Activated CD8-positive, alpha-beta T cell treated with anti-CD3 and anti-CD28 coated beads for 36 hours (primary cell): Measurements from ENCODE around the gene VANGL2. TPM values are rescaled to one million over a fixed set of nuclear protein-coding genes. Genes with fewer than 3 reads are reported as not detected.

Experiments used
- ATAC-seq: fragments of 200-7000 bp; cut with Tn5 transposase; one replicate; pipeline ENCODE4 v1.10.0; 2021; ENCODE audit warnings: mild to moderate bottlenecking, moderate library complexity
- CTCF ChIA-PET: fragments of 350-600 bp; sonication (Branson Sonifier 250); formaldehyde crosslinking; loops from one replicate; lab custom pipeline; 2021; ENCODE audit warnings: antibody characterized with exemption; lab: Charles Lee
- POLR2A ChIA-PET: fragments of 350-600 bp; sonication (Branson Sonifier 250); formaldehyde crosslinking; loops from one replicate; lab custom pipeline; 2021; ENCODE audit warnings: antibody characterized with exemption; lab: Charles Lee
- DNase-seq: peaks from one replicate; pipeline ENCODE4 v3.0.0-alpha.2; 2020
- H3K27ac Mint-ChIP-seq: one replicate; pipeline ENCODE4 v1.8.0; 2021; ENCODE audit warnings: mild to moderate bottlenecking, mixed read lengths
- H3K27me3 Mint-ChIP-seq: one replicate; pipeline ENCODE4 v1.8.0; 2021; ENCODE audit warnings: mixed read lengths
- H3K36me3 Mint-ChIP-seq: one replicate; pipeline ENCODE4 v1.8.0; 2021; ENCODE audit warnings: low read depth, mixed read lengths
- H3K4me1 Mint-ChIP-seq: one replicate; pipeline ENCODE4 v1.8.0; 2021; ENCODE audit warnings: low read depth, mixed read lengths
- H3K4me3 Mint-ChIP-seq: one replicate; pipeline ENCODE4 v1.8.0; 2021; ENCODE audit warnings: mild to moderate bottlenecking, moderate library complexity, mixed read lengths
- H3K9me3 Mint-ChIP-seq: one replicate; pipeline ENCODE4 v1.8.0; 2021; ENCODE audit warnings: mixed read lengths
- CTCF ChIP-seq: fragments of 200-600 bp; IDR thresholded peaks from one replicate; pipeline ENCODE4 v1.8.0; 2022; ENCODE audit warnings: antibody characterized with exemption, mild to moderate bottlenecking
- intact Hi-C: fragments of 100-400 bp; cut with micrococcal nuclease; formaldehyde crosslinking; loops from one replicate; pipeline ENCODE4 v1.10.0; 2022
- total RNA-seq, 2 experiments: library from RNA; stranded (reverse); gene quantifications; one replicate each; pipeline ENCODE4 v1.2.3, GENCODE V29; 2021

Gene VANGL2
- total RNA-seq, 2 experiments from 2014 or later, result 0.16 to 0.40 TPM

- Mint-ChIP-seq H3K36me3 (no peaks in the 10 kb centered on the region), H3K27me3 (no peaks in the 10 kb centered on the region), H3K4me3 (no peak overlapping the region), H3K9me3 (no peaks in the 10 kb centered on the region), H3K27ac (no peak overlapping the region), H3K4me1 (no peaks in the 10 kb centered on the region)
- intact Hi-C loops, result no loop called here
- ChIA-PET CTCF (interaction anchor here (1.2 to 2.0 kb wide), 2 partner anchors 9 to 34 kb away, joined by 3 to 7 read pairs; no protein-coding TSS in a partner anchor), POLR2A (no interaction called here)
- ATAC-seq, result no peak
- no peak for TF ChIP-seq CTCF
- no peak for DNase-seq
Measured at GRCh38 chr1:160410406-160411005, 10.1 kb downstream of the VANGL2 start.

- no peak overlapping the region for H3K27ac Mint-ChIP-seq
- CTCF ChIA-PET, result interaction anchor here (1.4 to 2.0 kb wide), 2 partner anchors 35 to 195 kb away, joined by 5 to 7 read pairs; no protein-coding TSS in a partner anchor
Measured at GRCh38 chr1:160411271-160412027, 11.1 kb downstream of the VANGL2 start.

GRCh38 chr1:160412028-160412362, 11.6 kb downstream of the VANGL2 start:
- Mint-ChIP-seq H3K9me3 (no peaks in the 10 kb centered on the region), H3K4me1 (no peaks in the 10 kb centered on the region), H3K36me3 (no peaks in the 10 kb centered on the region), H3K27ac (no peak overlapping the region), H3K27me3 (no peaks in the 10 kb centered on the region), H3K4me3 (no peak overlapping the region)
- TF ChIP-seq CTCF, result no peak
- DNase-seq, result no peak
- intact Hi-C loops, result no loop called here
- ChIA-PET CTCF (interaction anchor here (1.4 to 2.0 kb wide), 2 partner anchors 36 to 195 kb away, joined by 5 to 7 read pairs; no protein-coding TSS in a partner anchor), POLR2A (no interaction called here)
- no peak for ATAC-seq

More at GRCh38 chr1:160411271-160412027, 11.1 kb downstream of the VANGL2 start:
- Mint-ChIP-seq H3K27me3 (no peaks in the 10 kb centered on the region), H3K9me3 (no peaks in the 10 kb centered on the region), H3K4me1 (no peaks in the 10 kb centered on the region), H3K36me3 (no peaks in the 10 kb centered on the region), H3K4me3 (no peak overlapping the region)
- POLR2A ChIA-PET, result no interaction called here
- no peak for TF ChIP-seq CTCF
- DNase-seq (no peak), ATAC-seq (no peak)
- intact Hi-C loops, result no loop called here

GRCh38 chr1:160413716-160414115, 13.4 kb downstream of the VANGL2 start:
- H3K36me3 Mint-ChIP-seq, result no peaks in the 10 kb centered on the region
- H3K27ac Mint-ChIP-seq, result no peak overlapping the region
- no peak for DNase-seq
- no peak overlapping the region for H3K4me3 Mint-ChIP-seq
- intact Hi-C loops, result no loop called here
- H3K4me1 Mint-ChIP-seq, result no peaks in the 10 kb centered on the region
- CTCF ChIA-PET, result interaction anchor here (1.4 kb wide), 1 partner anchor 123 kb away, joined by 4 read pairs; no protein-coding TSS in a partner anchor
- no peaks in the 10 kb centered on the region for H3K9me3 Mint-ChIP-seq
- TF ChIP-seq CTCF, result no peak
- ATAC-seq, result no peak
- POLR2A ChIA-PET, result interaction anchor here (1.1 kb wide), 1 partner anchor 58 kb away, joined by 3 read pairs; no protein-coding TSS in a partner anchor
- no peaks in the 10 kb centered on the region for H3K27me3 Mint-ChIP-seq

GRCh38 chr1:160414881-160415280, 14.5 kb downstream of the VANGL2 start:
- no peaks in the 10 kb centered on the region for H3K36me3 Mint-ChIP-seq
- H3K4me3 Mint-ChIP-seq, result no peak overlapping the region
- CTCF ChIA-PET, result no interaction called here
- TF ChIP-seq CTCF, result no peak
- no peaks in the 10 kb centered on the region for H3K9me3 Mint-ChIP-seq
- H3K27me3 Mint-ChIP-seq, result no peaks in the 10 kb centered on the region
- DNase-seq, result no peak
- no peaks in the 10 kb centered on the region for H3K4me1 Mint-ChIP-seq
- POLR2A ChIA-PET, result no interaction called here
- no peak overlapping the region for H3K27ac Mint-ChIP-seq
- intact Hi-C loops, result no loop called here
- no peak for ATAC-seq
